ENCODE data around the gene SPSB1.

SPSB1 gene

DNA sequence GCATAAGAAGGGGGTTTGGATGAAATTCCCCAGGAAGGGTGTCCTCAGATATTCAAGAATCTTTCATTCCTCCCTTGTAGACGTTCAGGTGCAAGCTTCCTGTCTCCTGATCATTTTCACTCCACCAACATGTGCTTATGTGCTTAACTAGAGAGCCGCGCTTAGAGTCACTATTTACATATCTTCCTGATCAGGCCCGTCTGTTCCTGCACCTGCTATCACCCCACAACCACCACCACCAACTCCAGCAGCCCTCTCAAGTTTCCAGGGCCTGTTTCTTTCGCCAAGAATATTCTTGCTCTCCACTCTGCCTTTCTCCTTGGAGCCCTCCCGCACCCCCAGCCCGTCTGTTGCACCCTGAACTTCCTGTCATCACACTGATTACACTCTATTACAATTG lies 113.4 kb downstream of the SPSB1 start:
- H3K4me3 ChIP-seq (ENCODE audit: low read depth, low read length): no peak overlapping the region
- TF ChIP-seq, protein P1, sequence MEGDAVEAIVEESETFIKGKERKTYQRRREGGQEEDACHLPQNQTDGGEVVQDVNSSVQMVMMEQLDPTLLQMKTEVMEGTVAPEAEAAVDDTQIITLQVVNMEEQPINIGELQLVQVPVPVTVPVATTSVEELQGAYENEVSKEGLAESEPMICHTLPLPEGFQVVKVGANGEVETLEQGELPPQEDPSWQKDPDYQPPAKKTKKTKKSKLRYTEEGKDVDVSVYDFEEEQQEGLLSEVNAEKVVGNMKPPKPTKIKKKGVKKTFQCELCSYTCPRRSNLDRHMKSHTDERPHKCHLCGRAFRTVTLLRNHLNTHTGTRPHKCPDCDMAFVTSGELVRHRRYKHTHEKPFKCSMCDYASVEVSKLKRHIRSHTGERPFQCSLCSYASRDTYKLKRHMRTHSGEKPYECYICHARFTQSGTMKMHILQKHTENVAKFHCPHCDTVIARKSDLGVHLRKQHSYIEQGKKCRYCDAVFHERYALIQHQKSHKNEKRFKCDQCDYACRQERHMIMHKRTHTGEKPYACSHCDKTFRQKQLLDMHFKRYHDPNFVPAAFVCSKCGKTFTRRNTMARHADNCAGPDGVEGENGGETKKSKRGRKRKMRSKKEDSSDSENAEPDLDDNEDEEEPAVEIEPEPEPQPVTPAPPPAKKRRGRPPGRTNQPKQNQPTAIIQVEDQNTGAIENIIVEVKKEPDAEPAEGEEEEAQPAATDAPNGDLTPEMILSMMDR (IDR thresholded peaks at IDR 0.05; ENCODE audit: low read depth, low read length): no peak
- in situ Hi-C loops (cut with HindIII; ENCODE audit: low sequenced_read_pairs): no loop called here
- no peak for DNase-seq (ENCODE audit: low read depth, low spot score)

DNA sequence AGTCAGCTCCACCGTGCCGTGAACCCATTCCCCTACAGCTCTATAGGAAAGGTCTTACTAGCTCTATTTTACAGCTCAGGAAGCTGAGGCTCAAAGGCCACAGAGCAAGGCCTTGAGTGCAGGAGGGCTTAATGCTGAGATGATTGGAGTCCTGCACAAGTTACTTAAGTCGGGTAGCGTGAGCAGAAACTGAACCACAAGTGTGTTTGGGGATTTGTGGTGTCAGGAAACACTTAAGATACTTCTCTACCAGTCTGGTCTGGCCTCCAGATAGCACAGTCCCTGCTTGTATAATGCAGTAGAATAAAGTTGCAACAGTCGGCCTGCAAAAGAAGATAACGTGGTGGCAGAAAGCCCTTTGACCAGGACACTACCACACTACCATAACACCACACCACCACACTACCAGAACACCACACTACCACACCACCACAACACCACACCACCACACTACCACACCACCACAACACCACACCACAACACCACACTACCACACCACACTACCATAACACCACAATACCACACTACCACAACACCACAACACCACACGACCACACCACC lies 118.1 kb downstream of the SPSB1 start:
- peak; percentile 36 for DNase-seq (ENCODE audit: low read depth, low spot score)
- in situ Hi-C loops (cut with HindIII; ENCODE audit: low sequenced_read_pairs): no loop called here
- no peak overlapping the region for H3K4me3 ChIP-seq (ENCODE audit: low read depth, low read length)
- TF ChIP-seq, protein P1 (IDR thresholded peaks at IDR 0.05; ENCODE audit: low read depth, low read length): no peak

DNA sequence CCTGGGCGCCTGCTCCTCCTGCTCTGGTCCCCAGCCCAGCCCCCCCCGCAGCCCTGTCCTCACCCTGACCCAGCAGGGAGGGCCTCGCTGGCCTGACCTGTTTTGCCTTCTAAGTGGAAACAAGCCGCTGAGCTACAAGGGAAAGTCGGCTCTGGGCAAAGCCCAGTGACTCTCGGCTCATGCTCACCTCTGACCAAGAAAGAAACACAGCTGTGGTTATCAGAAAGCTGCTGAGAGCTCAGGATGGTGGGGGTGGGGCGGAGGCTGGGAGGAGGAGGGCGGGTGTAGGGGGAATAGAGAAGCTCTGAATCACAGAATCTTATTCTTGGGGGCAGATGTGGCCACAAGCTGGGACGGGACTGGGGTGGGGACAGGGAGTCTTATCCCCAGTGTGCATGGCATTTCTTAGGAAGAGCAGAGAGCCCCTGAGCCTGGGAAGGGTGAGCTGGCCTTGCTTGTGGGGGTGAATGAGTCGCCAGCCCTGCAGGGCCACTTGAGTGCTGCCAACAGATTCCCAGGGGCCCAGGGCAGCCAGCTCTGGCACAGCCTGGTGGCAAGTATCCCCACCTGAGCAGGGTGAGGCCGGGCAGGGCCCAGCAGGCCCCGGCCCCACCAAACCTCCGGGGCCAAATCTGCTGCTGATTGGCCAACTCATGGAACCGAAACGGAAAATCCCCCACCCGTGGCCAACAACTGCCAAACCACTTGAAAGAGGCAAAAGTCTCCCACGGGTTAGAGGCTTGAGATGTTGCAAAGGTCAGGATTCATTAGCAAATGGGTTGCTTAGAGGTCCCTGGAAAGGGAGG lies 120.6 kb downstream of the SPSB1 start:
- TF ChIP-seq, protein P1 (IDR thresholded peaks at IDR 0.05; ENCODE audit: low read depth, low read length): no peak
- peak; percentile 95 for DNase-seq (ENCODE audit: low read depth, low spot score)
- H3K4me3 ChIP-seq (ENCODE audit: low read depth, low read length): no peak overlapping the region
- in situ Hi-C loops (cut with HindIII; ENCODE audit: low sequenced_read_pairs): no loop called here

DNA sequence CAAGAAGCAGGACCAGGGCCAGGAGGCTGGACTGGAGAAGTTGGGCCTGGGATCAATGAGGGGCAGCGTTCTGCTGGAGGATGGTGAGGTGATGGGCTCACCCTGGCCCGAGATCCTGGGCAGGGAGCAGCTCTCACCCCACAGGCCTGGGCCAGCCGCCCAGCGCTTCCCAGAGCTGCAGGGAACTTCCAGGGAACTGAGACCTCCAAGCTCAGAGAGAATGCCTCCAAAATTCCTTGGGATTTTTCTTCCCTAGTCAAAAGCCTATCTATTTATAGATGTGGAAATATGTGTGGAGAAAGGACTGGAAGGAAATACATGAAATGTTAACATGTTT lies 121.2 kb downstream of the SPSB1 start:
- in situ Hi-C loops (cut with HindIII; ENCODE audit: low sequenced_read_pairs): no loop called here
- peak; percentile 79 for DNase-seq (ENCODE audit: low read depth, low spot score)
- no peak overlapping the region for H3K4me3 ChIP-seq (ENCODE audit: low read depth, low read length)
- TF ChIP-seq, protein P1 (IDR thresholded peaks at IDR 0.05; ENCODE audit: low read depth, low read length): no peak

DNA sequence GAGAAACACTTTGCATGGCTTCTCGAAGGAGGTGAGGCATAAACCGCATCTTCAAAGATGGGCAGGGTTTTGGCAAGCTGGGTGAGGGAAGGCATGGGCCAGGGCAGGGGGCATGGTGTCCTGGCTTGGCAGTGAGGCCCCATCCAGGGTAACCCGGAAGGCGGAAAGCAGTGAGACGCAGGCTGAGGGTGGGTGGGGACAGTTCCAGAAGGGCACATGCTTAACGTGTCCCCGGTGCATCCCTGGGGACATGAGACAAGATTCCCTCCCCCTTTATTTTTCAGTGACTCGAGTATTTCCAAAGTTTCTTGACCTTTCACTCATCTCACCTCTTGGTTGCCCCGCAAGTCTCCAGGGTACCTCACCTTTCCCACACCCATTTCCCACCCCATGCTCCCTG lies 123.8 kb downstream of the SPSB1 start:
- no peak for DNase-seq (ENCODE audit: low read depth, low spot score)
- TF ChIP-seq, protein P1 (IDR thresholded peaks at IDR 0.05; ENCODE audit: low read depth, low read length): no peak
- H3K4me3 ChIP-seq (ENCODE audit: low read depth, low read length): no peak overlapping the region
- in situ Hi-C loops (cut with HindIII; ENCODE audit: low sequenced_read_pairs): no loop called here

DNA sequence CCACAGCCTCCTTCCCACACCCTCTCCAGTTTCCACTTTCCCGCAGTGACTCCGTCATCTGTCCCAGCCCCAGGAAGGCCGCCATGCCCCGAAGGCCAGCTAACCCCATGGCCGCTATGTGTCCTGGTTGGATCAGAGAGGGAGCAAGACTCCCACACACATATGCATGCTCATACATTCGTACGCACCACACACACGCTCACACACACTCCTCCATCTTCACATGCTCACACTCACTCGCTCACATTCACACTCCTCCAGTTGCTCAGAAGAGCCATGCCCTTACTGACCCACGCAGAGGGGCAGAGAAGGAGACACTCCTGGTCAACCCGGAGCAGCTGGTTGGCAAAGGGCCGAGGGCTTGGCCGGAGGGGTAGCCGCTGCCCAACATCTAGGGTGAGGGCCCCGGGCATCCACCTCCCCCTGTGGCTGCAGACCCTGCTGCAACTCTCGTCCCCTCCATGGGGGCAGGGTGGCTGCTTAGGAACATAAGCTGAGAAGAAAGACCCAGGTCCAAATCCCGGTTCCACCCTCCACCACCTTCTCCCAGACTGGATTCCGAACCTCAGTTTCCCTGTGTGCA lies 124.3 kb downstream of the SPSB1 start:
- H3K4me3 ChIP-seq (ENCODE audit: low read depth, low read length): no peak overlapping the region
- in situ Hi-C loops (cut with HindIII; ENCODE audit: low sequenced_read_pairs): no loop called here
- no peak for DNase-seq (ENCODE audit: low read depth, low spot score)
- TF ChIP-seq, protein P1 (IDR thresholded peaks at IDR 0.05; ENCODE audit: low read depth, low read length): no peak
